ENCODE measurements around the gene SUGP1.
"Not testable (repeated sequence)": the region's sequence is repeated elsewhere in the genome, so short reads cannot be mapped to it uniquely, and the experiment has no call there.

SUGP1 gene

DNA sequence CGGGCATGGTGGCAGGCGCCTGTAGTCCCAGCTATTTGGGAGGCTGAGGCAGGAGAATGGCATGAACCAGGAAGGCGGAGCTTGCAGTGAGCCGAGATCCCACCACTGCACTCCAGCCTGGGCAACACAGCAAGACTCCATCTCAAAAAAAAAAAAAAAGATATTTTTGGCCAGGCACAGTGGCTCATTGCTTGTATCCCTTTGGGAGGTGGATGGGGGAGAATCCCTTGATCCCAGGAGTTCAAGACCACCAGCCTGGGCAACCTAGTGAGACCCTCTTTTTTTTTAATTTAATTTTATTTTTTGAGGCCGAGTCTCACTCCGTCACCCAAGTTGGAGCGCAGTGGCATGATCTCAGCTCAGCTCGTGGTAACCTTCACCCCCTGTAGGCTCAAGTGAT lies 30.4 kb upstream of the SUGP1 start:
- not testable (repeated sequence) for H2BK5ac ChIP-seq (ENCODE audit: low read length); H3K27ac ChIP-seq (ENCODE audit: low read depth, low read length); H2BK15ac ChIP-seq (replicated peaks; ENCODE audit: low read depth); H3K4me1 ChIP-seq (ENCODE audit: control insufficient read depth, low read depth, low read length); H3K79me2 ChIP-seq (ENCODE audit: control insufficient read depth, insufficient read depth, low read length); H3K23ac ChIP-seq (ENCODE audit: low read length); H3K4ac ChIP-seq (ENCODE audit: low read depth, low read length); H3K79me1 ChIP-seq (ENCODE audit: low read length); H4K8ac ChIP-seq (ENCODE audit: low read depth, low read length); H3K36me3 ChIP-seq (ENCODE audit: control insufficient read depth, insufficient read depth, low read length); H3K9ac ChIP-seq (ENCODE audit: low read length); H3K27me3 ChIP-seq (ENCODE audit: insufficient read depth, low read length, poor library complexity); H2BK120ac ChIP-seq (ENCODE audit: low read depth, low read length); H3K4me3 ChIP-seq (ENCODE audit: low read length); DNase-seq; H3K18ac ChIP-seq (ENCODE audit: low read length); H3K56ac ChIP-seq (ENCODE audit: low read length); H3K4me2 ChIP-seq (ENCODE audit: low read length); H2AK5ac ChIP-seq (ENCODE audit: low read length); H4K5ac ChIP-seq (ENCODE audit: low read length)
- no CpG with 5 or more reads among the region's 8 CpGs for WGBS (ENCODE audit: extremely low coverage, insufficient coverage, low lambda C conversion rate)

DNA sequence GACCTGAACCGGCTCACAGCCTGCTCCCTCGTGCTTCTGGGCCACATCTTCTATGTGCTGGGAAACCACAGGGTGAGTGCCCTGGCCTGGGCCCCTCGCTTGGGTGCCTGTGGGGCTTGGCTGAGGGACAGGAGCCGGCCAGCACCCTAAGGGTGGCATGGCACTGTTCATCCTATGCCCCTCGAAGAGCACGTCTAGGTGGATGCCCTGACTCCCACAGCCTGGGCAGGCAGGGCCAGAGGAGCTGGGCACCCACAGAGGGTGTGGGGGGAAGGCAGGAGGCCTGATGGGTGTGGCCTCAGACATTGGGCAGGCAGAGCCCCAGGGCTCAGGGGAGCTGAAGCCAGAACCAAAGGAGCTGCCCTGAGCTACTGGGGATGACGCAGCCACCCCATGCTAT lies 29.1 kb upstream of the SUGP1 start:
- H3K18ac ChIP-seq (ENCODE audit: low read length) = no peak overlapping the region
- no peak overlapping the region for H3K4ac ChIP-seq (ENCODE audit: low read depth, low read length)
- no peak overlapping the region for H2BK15ac ChIP-seq (replicated peaks; ENCODE audit: low read depth)
- no peaks in the 10 kb centered on the region for H3K79me2 ChIP-seq (ENCODE audit: control insufficient read depth, insufficient read depth, low read length)
- no peak overlapping the region for H3K4me3 ChIP-seq (ENCODE audit: low read length)
- H3K27me3 ChIP-seq (ENCODE audit: insufficient read depth, low read length, poor library complexity) = no peaks in the 10 kb centered on the region
- no peak overlapping the region for H3K56ac ChIP-seq (ENCODE audit: low read length)
- H3K36me3 ChIP-seq (ENCODE audit: control insufficient read depth, insufficient read depth, low read length) = peaks cover 14% of the 10 kb centered on the region
- no peak overlapping the region for H2BK5ac ChIP-seq (ENCODE audit: low read length)
- no peak for DNase-seq
- H4K5ac ChIP-seq (ENCODE audit: low read length) = no peak overlapping the region
- H3K27ac ChIP-seq (ENCODE audit: low read depth, low read length) = no peak overlapping the region
- no peak overlapping the region for H3K9ac ChIP-seq (ENCODE audit: low read length)
- no peak overlapping the region for H3K23ac ChIP-seq (ENCODE audit: low read length)
- H2BK120ac ChIP-seq (ENCODE audit: low read depth, low read length) = no peak overlapping the region
- no peak overlapping the region for H3K4me2 ChIP-seq (ENCODE audit: low read length)
- no peak overlapping the region for H4K8ac ChIP-seq (ENCODE audit: low read depth, low read length)
- no CpG with 5 or more reads among the region's 7 CpGs for WGBS (ENCODE audit: extremely low coverage, insufficient coverage, low lambda C conversion rate)
- no peak overlapping the region for H2AK5ac ChIP-seq (ENCODE audit: low read length)
- H3K79me1 ChIP-seq (ENCODE audit: low read length) = no peaks in the 10 kb centered on the region
- no peaks in the 10 kb centered on the region for H3K4me1 ChIP-seq (ENCODE audit: control insufficient read depth, low read depth, low read length)

DNA sequence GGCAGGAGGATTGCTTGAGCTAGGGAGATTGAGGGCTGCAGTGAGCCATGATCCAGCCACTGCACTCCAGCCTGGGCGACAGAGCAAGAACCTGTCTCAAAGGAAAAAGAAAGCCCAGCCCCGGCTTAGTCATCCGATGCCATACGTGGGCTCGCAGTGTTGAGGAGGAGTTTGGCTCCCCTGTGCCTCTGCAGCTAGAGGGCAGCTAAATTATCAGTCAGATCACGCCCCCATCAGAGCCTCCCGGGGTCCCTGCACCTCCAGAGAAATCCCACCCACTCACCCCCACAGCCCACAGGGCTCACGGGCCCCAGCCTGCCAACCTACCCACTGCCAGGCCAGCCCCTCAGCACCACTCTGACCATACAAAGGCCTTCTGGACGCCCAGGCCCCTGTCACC lies 28.0 kb upstream of the SUGP1 start:
- H3K36me3 ChIP-seq (ENCODE audit: control insufficient read depth, insufficient read depth, low read length) = peaks cover 11% of the 10 kb centered on the region
- H2BK15ac ChIP-seq (replicated peaks; ENCODE audit: low read depth) = no peak overlapping the region
- H3K4me3 ChIP-seq (ENCODE audit: low read length) = no peak overlapping the region
- H3K79me2 ChIP-seq (ENCODE audit: control insufficient read depth, insufficient read depth, low read length) = no peaks in the 10 kb centered on the region
- H3K79me1 ChIP-seq (ENCODE audit: low read length) = no peaks in the 10 kb centered on the region
- no peak overlapping the region for H3K56ac ChIP-seq (ENCODE audit: low read length)
- no peak for DNase-seq
- no peaks in the 10 kb centered on the region for H3K4me1 ChIP-seq (ENCODE audit: control insufficient read depth, low read depth, low read length)
- no peak overlapping the region for H3K4me2 ChIP-seq (ENCODE audit: low read length)
- no peak overlapping the region for H3K18ac ChIP-seq (ENCODE audit: low read length)
- no peak overlapping the region for H2AK5ac ChIP-seq (ENCODE audit: low read length)
- H4K5ac ChIP-seq (ENCODE audit: low read length) = no peak overlapping the region
- no peak overlapping the region for H3K27ac ChIP-seq (ENCODE audit: low read depth, low read length)
- no peak overlapping the region for H3K23ac ChIP-seq (ENCODE audit: low read length)
- H2BK120ac ChIP-seq (ENCODE audit: low read depth, low read length) = no peak overlapping the region
- no peaks in the 10 kb centered on the region for H3K27me3 ChIP-seq (ENCODE audit: insufficient read depth, low read length, poor library complexity)
- H2BK5ac ChIP-seq (ENCODE audit: low read length) = no peak overlapping the region
- WGBS (ENCODE audit: extremely low coverage, insufficient coverage, low lambda C conversion rate) = no CpG with 5 or more reads among the region's 9 CpGs
- H3K9ac ChIP-seq (ENCODE audit: low read length) = no peak overlapping the region
- H4K8ac ChIP-seq (ENCODE audit: low read depth, low read length) = no peak overlapping the region
- H3K4ac ChIP-seq (ENCODE audit: low read depth, low read length) = no peak overlapping the region

DNA sequence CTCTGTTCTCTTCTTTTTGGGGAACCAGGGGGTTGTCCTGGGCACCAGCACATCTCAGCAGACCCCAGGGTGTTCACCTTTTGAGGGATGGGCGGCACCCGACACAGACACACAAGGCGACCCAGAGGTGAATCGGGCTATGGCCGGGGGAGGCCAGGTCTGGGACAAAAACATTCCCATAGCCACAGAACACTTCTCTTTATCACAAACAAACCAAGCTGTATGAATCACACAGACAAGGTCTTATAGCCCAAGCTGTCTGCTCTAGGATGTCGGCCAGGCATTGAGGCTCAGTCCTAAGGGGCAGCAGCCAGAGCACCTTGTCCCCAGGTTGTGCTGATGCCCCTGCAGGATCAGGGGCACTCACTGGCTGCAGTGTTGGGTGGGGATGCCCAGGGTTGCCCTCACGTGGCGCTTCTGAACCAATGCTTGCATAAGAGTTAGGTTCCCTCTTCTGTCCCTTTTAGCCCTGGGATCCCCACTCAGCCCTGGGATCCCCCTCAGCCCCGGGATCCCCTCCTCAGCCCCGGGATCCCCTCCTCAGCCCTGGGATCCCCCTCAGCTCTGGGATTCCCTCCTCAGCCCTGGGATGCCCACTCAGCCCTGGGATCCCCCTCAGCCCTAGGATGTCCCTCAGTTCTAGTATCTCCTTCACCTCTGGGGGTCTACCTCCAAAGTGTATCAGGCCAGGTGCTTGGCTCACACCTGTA lies 27.2 kb upstream of the SUGP1 start:
- no peaks in the 10 kb centered on the region for H3K79me2 ChIP-seq (ENCODE audit: control insufficient read depth, insufficient read depth, low read length)
- no peak overlapping the region for H2AK5ac ChIP-seq (ENCODE audit: low read length)
- H4K8ac ChIP-seq (ENCODE audit: low read depth, low read length) = no peak overlapping the region
- no peaks in the 10 kb centered on the region for H3K79me1 ChIP-seq (ENCODE audit: low read length)
- no peaks in the 10 kb centered on the region for H3K27me3 ChIP-seq (ENCODE audit: insufficient read depth, low read length, poor library complexity)
- H3K27ac ChIP-seq (ENCODE audit: low read depth, low read length) = no peak overlapping the region
- no peak overlapping the region for H4K5ac ChIP-seq (ENCODE audit: low read length)
- H3K56ac ChIP-seq (ENCODE audit: low read length) = no peak overlapping the region
- no peak overlapping the region for H3K4me2 ChIP-seq (ENCODE audit: low read length)
- H2BK120ac ChIP-seq (ENCODE audit: low read depth, low read length) = no peak overlapping the region
- no peak for DNase-seq
- no peak overlapping the region for H3K18ac ChIP-seq (ENCODE audit: low read length)
- no peak overlapping the region for H3K4me3 ChIP-seq (ENCODE audit: low read length)
- H2BK5ac ChIP-seq (ENCODE audit: low read length) = no peak overlapping the region
- no peaks in the 10 kb centered on the region for H3K4me1 ChIP-seq (ENCODE audit: control insufficient read depth, low read depth, low read length)
- no peak overlapping the region for H3K9ac ChIP-seq (ENCODE audit: low read length)
- no peak overlapping the region for H3K4ac ChIP-seq (ENCODE audit: low read depth, low read length)
- no CpG with 5 or more reads among the region's 10 CpGs for WGBS (ENCODE audit: extremely low coverage, insufficient coverage, low lambda C conversion rate)
- no peak overlapping the region for H3K23ac ChIP-seq (ENCODE audit: low read length)
- peaks cover 11% of the 10 kb centered on the region for H3K36me3 ChIP-seq (ENCODE audit: control insufficient read depth, insufficient read depth, low read length)
- H2BK15ac ChIP-seq (replicated peaks; ENCODE audit: low read depth) = no peak overlapping the region

DNA sequence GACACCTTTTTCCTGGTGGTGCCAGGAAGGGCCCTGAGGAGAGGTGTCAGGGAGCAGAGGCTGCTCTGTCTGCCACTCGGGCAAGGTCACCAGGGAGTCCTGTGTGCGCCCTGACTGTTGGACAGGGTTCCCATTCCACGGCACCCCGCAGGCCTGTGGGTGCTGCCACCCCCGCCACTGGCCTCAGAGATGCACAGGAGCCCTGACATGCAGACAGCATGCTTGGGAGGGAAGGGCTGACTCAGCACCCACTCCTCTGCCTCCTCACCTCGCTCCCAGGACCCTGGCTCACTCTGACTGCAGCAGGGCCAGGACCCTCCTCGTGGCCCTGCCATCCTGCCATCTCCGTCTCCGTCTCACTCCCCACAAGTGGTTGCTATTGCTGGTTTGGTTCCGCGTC lies 25.7 kb upstream of the SUGP1 start:
- DNase-seq = no peak
- Histone ChIP-seq H3K36me3 (ENCODE audit: control insufficient read depth, insufficient read depth, low read length) (peaks cover 15% of the 10 kb centered on the region), H4K5ac (ENCODE audit: low read length) (no peak overlapping the region)

DNA sequence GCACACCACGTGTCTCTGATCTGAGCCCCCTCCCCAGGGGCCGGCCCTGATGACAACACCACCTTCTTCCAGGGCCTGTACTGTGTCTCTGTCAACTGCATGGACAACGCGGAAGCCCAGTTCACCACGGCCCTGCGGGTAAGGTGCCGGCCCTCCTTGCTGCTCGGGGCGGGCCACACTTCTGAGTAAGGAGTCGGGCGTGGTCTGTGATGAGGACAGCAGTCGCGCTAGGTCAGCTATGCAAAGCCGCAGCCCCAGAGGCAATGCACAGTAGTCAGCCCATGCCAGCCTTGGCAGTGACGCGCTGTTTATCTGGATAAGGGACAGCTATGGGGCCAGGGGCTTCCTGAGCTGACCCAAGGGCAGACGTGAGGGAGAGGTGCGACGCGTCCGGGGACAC lies 24.9 kb upstream of the SUGP1 start:
- DNase-seq = no peak
- H3K79me1 ChIP-seq (ENCODE audit: low read length) = no peaks in the 10 kb centered on the region
- peaks cover 15% of the 10 kb centered on the region for H3K36me3 ChIP-seq (ENCODE audit: control insufficient read depth, insufficient read depth, low read length)
- no peaks in the 10 kb centered on the region for H3K79me2 ChIP-seq (ENCODE audit: control insufficient read depth, insufficient read depth, low read length)
- no peak overlapping the region for H3K4me3 ChIP-seq (ENCODE audit: low read length)
- no peak overlapping the region for H2AK5ac ChIP-seq (ENCODE audit: low read length)
- no peak overlapping the region for H3K23ac ChIP-seq (ENCODE audit: low read length)
- no peak overlapping the region for H3K9ac ChIP-seq (ENCODE audit: low read length)
- H2BK5ac ChIP-seq (ENCODE audit: low read length) = no peak overlapping the region
- H2BK120ac ChIP-seq (ENCODE audit: low read depth, low read length) = no peak overlapping the region
- H3K18ac ChIP-seq (ENCODE audit: low read length) = no peak overlapping the region
- H3K27me3 ChIP-seq (ENCODE audit: insufficient read depth, low read length, poor library complexity) = no peaks in the 10 kb centered on the region
- H3K56ac ChIP-seq (ENCODE audit: low read length) = no peak overlapping the region
- H3K4ac ChIP-seq (ENCODE audit: low read depth, low read length) = no peak overlapping the region
- WGBS (ENCODE audit: extremely low coverage, insufficient coverage, low lambda C conversion rate) = no CpG with 5 or more reads among the region's 21 CpGs
- no peak overlapping the region for H3K27ac ChIP-seq (ENCODE audit: low read depth, low read length)
- no peaks in the 10 kb centered on the region for H3K4me1 ChIP-seq (ENCODE audit: control insufficient read depth, low read depth, low read length)
- H3K4me2 ChIP-seq (ENCODE audit: low read length) = no peak overlapping the region
- no peak overlapping the region for H4K5ac ChIP-seq (ENCODE audit: low read length)
- no peak overlapping the region for H2BK15ac ChIP-seq (replicated peaks; ENCODE audit: low read depth)
- no peak overlapping the region for H4K8ac ChIP-seq (ENCODE audit: low read depth, low read length)

More for the DNA sequence above, 25.7 kb upstream of the SUGP1 start:
- no peak overlapping the region for H3K18ac ChIP-seq (ENCODE audit: low read length)
- H2BK120ac ChIP-seq (ENCODE audit: low read depth, low read length) = no peak overlapping the region
- no peak overlapping the region for H3K4ac ChIP-seq (ENCODE audit: low read depth, low read length)
- no peak overlapping the region for H3K23ac ChIP-seq (ENCODE audit: low read length)
- H2AK5ac ChIP-seq (ENCODE audit: low read length) = no peak overlapping the region
- H3K79me2 ChIP-seq (ENCODE audit: control insufficient read depth, insufficient read depth, low read length) = no peaks in the 10 kb centered on the region
- no CpG with 5 or more reads among the region's 11 CpGs for WGBS (ENCODE audit: extremely low coverage, insufficient coverage, low lambda C conversion rate)
- H4K8ac ChIP-seq (ENCODE audit: low read depth, low read length) = no peak overlapping the region
- H3K4me1 ChIP-seq (ENCODE audit: control insufficient read depth, low read depth, low read length) = no peaks in the 10 kb centered on the region
- H2BK15ac ChIP-seq (replicated peaks; ENCODE audit: low read depth) = no peak overlapping the region
- H3K27me3 ChIP-seq (ENCODE audit: insufficient read depth, low read length, poor library complexity) = no peaks in the 10 kb centered on the region
- H3K79me1 ChIP-seq (ENCODE audit: low read length) = no peaks in the 10 kb centered on the region
- no peak overlapping the region for H3K56ac ChIP-seq (ENCODE audit: low read length)
- H3K4me2 ChIP-seq (ENCODE audit: low read length) = no peak overlapping the region
- no peak overlapping the region for H3K4me3 ChIP-seq (ENCODE audit: low read length)
- H3K27ac ChIP-seq (ENCODE audit: low read depth, low read length) = no peak overlapping the region
- no peak overlapping the region for H2BK5ac ChIP-seq (ENCODE audit: low read length)
- H3K9ac ChIP-seq (ENCODE audit: low read length) = no peak overlapping the region
